ENCODE measurements around the gene GSE1.

DNA sequence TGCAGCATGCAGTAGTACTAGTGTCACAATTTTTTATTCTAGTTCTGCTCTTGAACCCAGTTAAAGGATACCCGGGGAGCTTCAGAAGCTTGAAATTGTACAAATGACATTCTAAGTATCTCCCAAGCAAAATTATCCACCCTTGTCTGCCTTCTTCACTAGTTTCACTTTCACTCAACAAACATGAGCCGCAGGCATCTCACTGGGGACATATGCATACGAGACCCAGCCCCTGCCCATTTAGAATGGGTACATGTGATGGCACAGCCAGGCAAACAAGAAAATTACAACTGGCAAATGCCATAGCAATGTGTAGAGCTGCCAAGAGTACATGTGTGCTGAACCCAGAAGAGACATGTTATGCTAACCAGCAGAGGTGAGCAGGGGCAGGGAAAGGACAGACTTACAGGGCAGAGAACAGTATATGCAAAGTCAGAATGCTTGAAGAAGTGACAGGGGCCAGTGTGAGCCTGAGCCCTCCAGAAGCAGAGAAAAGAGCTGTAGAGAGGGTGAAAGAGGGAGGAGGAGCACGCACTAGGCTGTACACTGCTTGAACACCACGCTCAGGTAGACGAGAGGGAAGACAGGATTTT is 67.3 kb downstream of the GSE1 start:
- TF ChIP-seq CTCF (IDR thresholded peaks at IDR 0.05) (no peak), POLR2A (IDR thresholded peaks at IDR 0.05) (no peak)
